Measurements from ENCODE around the gene CDHR2.

The CDHR2 gene

GRCh38 chr5:176530393-176530982, 18.7 kb upstream of the CDHR2 start:
- DNase-seq, result no peak

DNA sequence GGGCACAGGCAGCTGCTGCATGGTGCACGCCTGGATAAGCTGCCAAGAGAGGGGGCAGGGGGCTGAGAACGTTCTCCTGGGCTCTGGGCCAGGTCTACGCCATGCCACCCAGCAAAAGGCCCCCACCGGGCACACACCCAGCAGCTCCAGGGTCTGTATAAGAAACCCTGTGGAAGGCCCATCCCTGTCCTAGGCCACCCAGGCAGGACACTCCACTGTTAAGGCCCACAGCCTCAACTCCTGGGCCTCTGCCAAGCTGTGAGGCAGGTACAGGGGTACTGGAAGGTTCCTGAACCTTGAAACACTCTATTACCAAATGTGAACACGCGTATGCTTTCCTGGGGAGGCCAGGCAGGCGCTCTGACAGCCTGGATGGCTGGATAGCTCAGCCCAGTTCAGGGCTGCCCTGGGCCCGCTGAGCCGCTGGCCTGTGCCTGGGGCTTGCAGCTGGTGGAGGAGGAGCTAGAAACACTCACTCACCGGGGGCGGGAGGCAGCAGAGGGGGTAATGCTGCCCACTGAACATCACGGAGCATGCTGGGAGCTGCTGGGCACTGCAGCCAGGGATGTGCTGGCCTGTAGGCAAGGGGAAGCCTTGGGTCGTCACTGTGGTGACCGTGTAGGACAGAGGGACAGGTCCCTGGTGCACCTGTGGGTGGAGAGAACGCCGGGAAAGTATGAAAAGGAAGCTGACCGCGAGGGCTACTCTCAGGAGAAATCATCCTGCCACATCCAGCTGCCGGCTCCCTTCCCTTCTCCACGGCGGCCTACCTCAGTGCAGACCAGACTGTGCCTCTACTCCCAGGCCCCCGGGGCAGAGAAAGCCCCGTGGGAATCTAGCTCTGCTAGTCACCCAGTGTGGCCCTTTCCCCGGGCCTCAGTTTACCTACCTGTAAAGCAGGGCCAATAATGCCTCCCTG, 17.9 kb upstream of the CDHR2 start:
- DNase-seq, result peak in 1 of 2 experiments; percentile 49

GRCh38 chr5:176531902-176532493, 17.1 kb upstream of the CDHR2 start:
- no peak for DNase-seq

- no peak for DNase-seq
These were observed 16.3 kb upstream of the CDHR2 start for GRCh38 chr5:176532795-176533194.

- no peak for DNase-seq
These were observed 15.8 kb upstream of the CDHR2 start for GRCh38 chr5:176533390-176533789.

GRCh38 chr5:176533894-176534611, 15.1 kb upstream of the CDHR2 start:
- peak in 1 of 2 experiments; percentile 51 for DNase-seq

GRCh38 chr5:176534640-176535039, 14.5 kb upstream of the CDHR2 start:
- no peak for DNase-seq

GRCh38 chr5:176535101-176535663, 14.0 kb upstream of the CDHR2 start:
- peak; percentile 45 to 59 for DNase-seq

- DNase-seq, result peak in 1 of 2 experiments; percentile 35
These were observed 13.4 kb upstream of the CDHR2 start for GRCh38 chr5:176535664-176536131.

DNA sequence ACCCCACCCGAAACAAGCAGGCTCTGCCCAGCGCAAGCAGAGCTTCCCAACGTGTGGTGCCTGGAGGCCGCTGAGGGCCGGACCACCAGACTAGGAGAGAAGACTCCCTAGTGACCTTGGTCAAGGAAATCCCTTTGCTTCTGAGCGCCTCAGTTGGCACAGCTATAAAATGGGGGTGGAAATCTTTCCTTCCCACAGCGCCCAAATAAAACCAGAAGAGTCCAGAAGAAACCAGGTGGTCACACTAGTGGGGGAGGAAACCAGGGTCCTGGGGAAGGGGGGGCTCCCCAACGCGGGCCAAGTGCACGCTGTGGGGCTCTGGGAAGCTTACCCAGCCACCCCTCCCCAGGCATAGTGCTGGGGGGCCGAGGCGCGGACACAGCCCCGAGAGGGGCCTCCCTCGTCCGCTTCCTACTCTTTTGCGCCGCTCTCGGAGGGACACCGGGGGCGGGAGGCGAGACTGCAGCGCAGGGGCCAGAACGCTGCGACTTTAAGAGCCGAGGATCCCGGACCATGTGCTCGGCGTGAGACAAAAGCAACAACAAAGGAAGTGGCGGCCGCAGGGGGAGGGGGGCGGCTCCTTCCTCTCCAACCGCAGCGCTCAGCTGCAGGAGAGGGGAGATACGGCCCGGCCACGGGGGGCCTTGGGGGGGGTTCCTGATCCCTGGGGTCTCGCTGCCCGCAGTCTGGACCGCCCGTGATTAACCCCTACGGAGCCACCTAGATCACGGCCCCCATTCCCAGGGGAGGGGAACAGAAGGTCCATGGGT, 12.8 kb upstream of the CDHR2 start:
- peak; percentile 77 to 81 for DNase-seq

GRCh38 chr5:176536902-176537553, 12.1 kb upstream of the CDHR2 start, which contains the start of gene RNF44:
Gene RNF44, minus strand, starts transcription at chr5:176537402. Its CDS starts 4,930 bp downstream, at chr5:176532472.
- DNase-seq, result peak; percentile 98

DNA sequence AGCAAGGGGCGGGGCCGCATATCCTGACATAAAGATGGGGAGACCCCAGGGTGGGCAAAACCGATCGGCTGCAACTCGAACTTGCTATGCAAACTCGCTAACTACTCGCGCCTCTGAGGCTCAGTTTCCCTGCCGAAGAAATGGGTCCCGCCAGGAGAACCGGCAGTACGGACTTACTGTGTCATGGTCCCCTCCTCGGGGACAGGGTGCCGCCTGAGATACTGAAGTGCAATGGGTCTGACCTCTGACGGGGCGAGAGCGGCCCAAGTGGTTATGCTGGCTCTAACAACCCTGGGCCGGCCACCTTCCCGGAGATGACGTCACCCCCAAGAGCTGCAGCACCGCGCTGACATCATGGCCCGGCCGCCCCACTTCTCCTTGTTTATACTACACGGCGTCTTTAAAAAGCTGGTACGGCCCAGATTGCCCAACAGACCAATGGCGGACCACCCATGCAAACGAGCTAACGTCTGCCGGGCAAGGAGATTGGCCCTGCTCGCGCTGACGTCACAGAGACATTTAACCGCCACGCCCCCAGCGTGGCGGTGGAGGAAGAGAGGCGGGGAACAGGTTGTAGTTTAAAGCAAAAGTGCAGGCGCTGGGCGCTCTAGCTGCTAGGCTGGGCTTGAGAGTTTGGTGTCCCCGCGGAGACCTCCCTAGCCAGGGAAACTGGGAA, 11.4 kb upstream of the CDHR2 start:
- peak; percentile 96 to 97 for DNase-seq

- no peak for DNase-seq
These were observed 10.7 kb upstream of the CDHR2 start for GRCh38 chr5:176538230-176538988.

GRCh38 chr5:176538989-176539384, 10.2 kb upstream of the CDHR2 start:
- DNase-seq, result no peak

DNA sequence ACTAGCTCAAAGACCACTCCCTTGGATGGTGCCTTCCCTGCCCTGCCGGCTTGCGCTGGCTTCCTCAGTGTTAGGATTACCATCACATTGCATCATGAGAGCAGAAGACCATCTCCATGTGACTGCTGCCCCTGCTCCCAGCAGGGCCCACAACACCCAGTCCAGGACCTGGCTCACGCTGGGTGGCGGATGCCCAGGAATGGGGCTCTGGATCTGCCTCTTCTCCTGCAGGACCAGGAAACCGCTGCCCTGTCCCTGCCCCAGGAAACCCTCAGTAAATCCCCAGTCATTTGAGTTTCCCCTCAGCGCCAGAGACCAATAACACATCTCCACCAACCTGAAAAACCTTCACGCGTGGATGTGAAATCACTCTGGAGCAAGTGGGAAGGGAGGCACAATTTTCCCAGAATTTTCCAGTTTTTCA, 8.7 kb upstream of the CDHR2 start:
- DNase-seq, result no peak

GRCh38 chr5:176540956-176541337, 8.2 kb upstream of the CDHR2 start:
- DNase-seq, result no peak

DNA sequence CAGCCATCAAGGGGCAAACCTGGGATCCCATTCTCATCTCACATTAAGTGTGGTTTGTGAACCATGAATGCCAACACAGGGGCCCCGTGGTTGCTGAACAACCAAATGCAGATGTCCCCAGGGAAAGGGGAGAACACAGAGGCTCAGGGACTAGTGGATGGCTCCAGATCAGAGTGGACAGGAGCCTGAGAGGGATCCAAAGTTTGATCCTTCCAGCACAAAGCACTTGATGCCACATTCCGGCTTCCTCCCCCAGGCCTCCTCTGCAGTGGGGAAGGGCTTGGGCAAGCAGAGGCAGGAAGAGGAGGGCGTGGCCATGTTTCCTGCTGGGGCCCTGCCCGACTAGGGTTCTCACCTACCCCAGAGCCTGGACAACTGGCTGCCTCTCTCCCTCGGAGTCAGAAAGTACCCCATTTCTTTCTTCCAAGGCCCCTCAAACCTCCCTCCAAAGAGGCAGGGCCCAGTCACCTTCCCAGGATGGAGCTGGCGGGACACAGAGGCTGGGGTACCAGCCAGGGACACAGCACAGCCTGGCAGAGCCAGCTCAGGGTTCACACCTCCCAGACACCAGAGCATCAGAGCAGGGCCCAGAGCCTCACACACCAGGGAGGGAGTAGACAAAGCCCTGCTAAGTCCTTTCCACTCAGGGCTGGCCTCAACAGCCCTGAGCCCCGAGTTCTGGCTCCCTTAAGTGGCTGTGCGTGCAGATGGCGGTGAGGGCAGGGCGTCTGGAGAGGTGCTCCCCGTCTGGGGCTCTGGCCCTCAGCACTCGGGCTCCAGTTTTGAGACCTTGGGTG, 7.6 kb upstream of the CDHR2 start:
- DNase-seq, result peak; percentile 72 to 77

GRCh38 chr5:176542135-176542595, 7.0 kb upstream of the CDHR2 start:
- peak; percentile 78 to 80 for DNase-seq

Measured in activated CD4-positive, alpha-beta T cell treated with anti-CD3 and anti-CD28 coated beads, Interleukin-2, amount 50 U/mL, for 48 hours (primary cell).